Cardiac fibroblast (primary cell): ENCODE measurements around the gene NR2C2AP.
"Not testable (repeated sequence)": the region's sequence is repeated elsewhere in the genome, so short reads cannot be mapped to it uniquely, and the experiment has no call there.

Experiments used
- DNase-seq, 2 donors: peaks; one replicate each; pipeline versions ENCODE4 v3.0.0 to v3.0.0-alpha.2; 2010; ENCODE audit warnings: low read depth in 2 of 2
- H3K4me3 ChIP-seq, 2 donors: replicated peaks in 1 of 2; 1 replicate in 1 of 2; 2 replicates in 1 of 2; pipeline ENCODE4 v1.5.1; 2011; ENCODE audit warnings: low read depth in 2 of 2, low read length in 2 of 2, mild to moderate bottlenecking in 2 of 2, moderate library complexity in 1 of 2
- CTCF ChIP-seq: IDR thresholded peaks from one replicate; pipeline ENCODE4 v1.5.1; 2011; ENCODE audit warnings: low read depth, mild to moderate bottlenecking, low read length, inconsistent platforms

Gene NR2C2AP

GRCh38 chr19:19186742-19187141 lies 16.5 kb downstream of the NR2C2AP start:
- no peak overlapping the region for H3K4me3 ChIP-seq
- TF ChIP-seq CTCF = no peak
- DNase-seq = no peak

- TF ChIP-seq CTCF = peak; percentile 75
- no peak overlapping the region for H3K4me3 ChIP-seq
- DNase-seq = peak; percentile 51 to 59
These were observed 17.1 kb downstream of the NR2C2AP start for GRCh38 chr19:19185853-19186740.

- no peak for TF ChIP-seq CTCF
- H3K4me3 ChIP-seq = no peak overlapping the region
- DNase-seq = no peak
These were observed 21.7 kb downstream of the NR2C2AP start for GRCh38 chr19:19181488-19181998.

GRCh38 chr19:19179548-19180441 lies 23.4 kb downstream of the NR2C2AP start:
- TF ChIP-seq CTCF = no peak
- no peak for DNase-seq
- H3K4me3 ChIP-seq = no peak overlapping the region

- no peak for TF ChIP-seq CTCF
- no peak overlapping the region for H3K4me3 ChIP-seq
- DNase-seq = peak in 1 of 2 donors; percentile 5
These were observed 26.3 kb downstream of the NR2C2AP start for GRCh38 chr19:19176950-19177349.

GRCh38 chr19:19173243-19173642 lies 30.0 kb downstream of the NR2C2AP start:
- not testable (repeated sequence) for DNase-seq, H3K4me3 ChIP-seq
